ENCODE results near the gene CCNJ. TPM values are rescaled to one million over a fixed set of nuclear protein-coding genes. Genes with fewer than 3 reads are reported as not detected.
"Not testable (repeated sequence)": the region's sequence is repeated elsewhere in the genome, so short reads cannot be mapped to it uniquely, and the experiment has no call there.

The CCNJ gene
- total RNA-seq, 2 donors from 2014 or later: 4.7 to 7.2 TPM

- ATAC-seq: no peak
- Mint-ChIP-seq H3K27ac (no peak overlapping the region), H3K4me3 (no peak overlapping the region)
These were observed 2.2 kb upstream of the CCNJ start for GRCh38 chr10:96041146-96041545.

GRCh38 chr10:96043893-96044715 is 721 bp downstream of the CCNJ start:
- H3K9me3 ChIP-seq (ENCODE audit: control insufficient read depth, low read length, poor library complexity, severe bottlenecking): no peaks in the 10 kb centered on the region
- peaks cover 2% of the 10 kb centered on the region for H3K36me3 Mint-ChIP-seq (ENCODE audit: low read depth)
- ATAC-seq: peak; percentile 51
- H3K4me1 Mint-ChIP-seq: peaks cover 34% of the 10 kb centered on the region
- H3K4me3 Mint-ChIP-seq: peak overlapping the region; percentile 93
- H3K27me3 Mint-ChIP-seq: peaks cover under 1% of the 10 kb centered on the region
- H3K27ac Mint-ChIP-seq: peak overlapping the region; percentile 45
- peak; percentile 18 to 29 (median 23) for DNase-seq

More at GRCh38 chr10:96041146-96041545, 2.2 kb upstream of the CCNJ start:
- H3K4me1 Mint-ChIP-seq: peaks cover 15% of the 10 kb centered on the region
- no peaks in the 10 kb centered on the region for H3K9me3 ChIP-seq (ENCODE audit: control insufficient read depth, low read length, poor library complexity, severe bottlenecking)
- peaks cover 23% of the 10 kb centered on the region for H3K27me3 Mint-ChIP-seq
- DNase-seq: no peak
- H3K36me3 Mint-ChIP-seq (ENCODE audit: low read depth): peaks cover 10% of the 10 kb centered on the region

- no peaks in the 10 kb centered on the region for H3K9me3 ChIP-seq (ENCODE audit: control insufficient read depth, low read length, poor library complexity, severe bottlenecking)
- H3K27ac Mint-ChIP-seq: peak overlapping the region; percentile 45
- no peak for DNase-seq
- ATAC-seq: no peak
- peaks cover 40% of the 10 kb centered on the region for H3K4me1 Mint-ChIP-seq
- peak overlapping the region; percentile 93 for H3K4me3 Mint-ChIP-seq
- H3K36me3 Mint-ChIP-seq (ENCODE audit: low read depth): peaks cover 2% of the 10 kb centered on the region
- H3K27me3 Mint-ChIP-seq: no peaks in the 10 kb centered on the region
These were observed 1.4 kb downstream of the CCNJ start for GRCh38 chr10:96044736-96045135.

- no peaks in the 10 kb centered on the region for H3K9me3 ChIP-seq (ENCODE audit: control insufficient read depth, low read length, poor library complexity, severe bottlenecking)
- DNase-seq: no peak
- peaks cover 2% of the 10 kb centered on the region for H3K36me3 Mint-ChIP-seq (ENCODE audit: low read depth)
- H3K27ac Mint-ChIP-seq: no peak overlapping the region
- no peaks in the 10 kb centered on the region for H3K27me3 Mint-ChIP-seq
- no peak for ATAC-seq
- no peak overlapping the region for H3K4me3 Mint-ChIP-seq
- peaks cover 38% of the 10 kb centered on the region for H3K4me1 Mint-ChIP-seq
These were observed 3.2 kb downstream of the CCNJ start for GRCh38 chr10:96046546-96046945.

- Mint-ChIP-seq H3K36me3 (ENCODE audit: low read depth) (peaks cover 2% of the 10 kb centered on the region), H3K27ac (no peak overlapping the region), H3K27me3 (no peaks in the 10 kb centered on the region), H3K4me3 (no peak overlapping the region), H3K4me1 (peaks cover 43% of the 10 kb centered on the region)
- no peaks in the 10 kb centered on the region for H3K9me3 ChIP-seq (ENCODE audit: control insufficient read depth, low read length, poor library complexity, severe bottlenecking)
- no peak for DNase-seq
- ATAC-seq: no peak
These were observed 3.7 kb downstream of the CCNJ start for GRCh38 chr10:96047004-96047649.

GRCh38 chr10:96047925-96048324 is 4.5 kb downstream of the CCNJ start:
- H3K36me3 Mint-ChIP-seq (ENCODE audit: low read depth): not testable (repeated sequence)
- H3K4me1 Mint-ChIP-seq: peaks cover 44% of the 10 kb centered on the region

GRCh38 chr10:96049340-96049739 is 6.0 kb downstream of the CCNJ start:
- peaks cover 4% of the 10 kb centered on the region for H3K36me3 Mint-ChIP-seq (ENCODE audit: low read depth)
- no peak overlapping the region for H3K27ac Mint-ChIP-seq
- peaks cover 45% of the 10 kb centered on the region for H3K4me1 Mint-ChIP-seq

More at GRCh38 chr10:96047925-96048324, 4.5 kb downstream of the CCNJ start:
- H3K27ac Mint-ChIP-seq; H3K9me3 ChIP-seq (ENCODE audit: control insufficient read depth, low read length, poor library complexity, severe bottlenecking); ATAC-seq; H3K4me3 Mint-ChIP-seq; DNase-seq; H3K27me3 Mint-ChIP-seq: not testable (repeated sequence)

GRCh38 chr10:96053985-96054384 is 10.6 kb downstream of the CCNJ start:
- Mint-ChIP-seq H3K4me3 (no peak overlapping the region), H3K27me3 (no peaks in the 10 kb centered on the region)
- no peak for DNase-seq

More at GRCh38 chr10:96049340-96049739, 6.0 kb downstream of the CCNJ start:
- no peak for ATAC-seq
- H3K9me3 ChIP-seq (ENCODE audit: control insufficient read depth, low read length, poor library complexity, severe bottlenecking): no peaks in the 10 kb centered on the region
- Mint-ChIP-seq H3K4me3 (no peak overlapping the region), H3K27me3 (no peaks in the 10 kb centered on the region)
- DNase-seq: no peak

GRCh38 chr10:96056787-96057186 is 13.4 kb downstream of the CCNJ start:
- ATAC-seq: no peak
- H3K4me3 Mint-ChIP-seq: no peak overlapping the region
- H3K27ac Mint-ChIP-seq: no peak overlapping the region
- H3K36me3 Mint-ChIP-seq (ENCODE audit: low read depth): peaks cover 8% of the 10 kb centered on the region
- no peak for DNase-seq
- peaks cover 12% of the 10 kb centered on the region for H3K4me1 Mint-ChIP-seq
- no peaks in the 10 kb centered on the region for H3K27me3 Mint-ChIP-seq
- no peaks in the 10 kb centered on the region for H3K9me3 ChIP-seq (ENCODE audit: control insufficient read depth, low read length, poor library complexity, severe bottlenecking)

More at GRCh38 chr10:96053985-96054384, 10.6 kb downstream of the CCNJ start:
- H3K9me3 ChIP-seq (ENCODE audit: control insufficient read depth, low read length, poor library complexity, severe bottlenecking): no peaks in the 10 kb centered on the region
- no peak overlapping the region for H3K27ac Mint-ChIP-seq
- H3K4me1 Mint-ChIP-seq: peaks cover 20% of the 10 kb centered on the region
- ATAC-seq: no peak
- peaks cover 8% of the 10 kb centered on the region for H3K36me3 Mint-ChIP-seq (ENCODE audit: low read depth)

- Mint-ChIP-seq H3K4me3 (no peak overlapping the region), H3K36me3 (ENCODE audit: low read depth) (peaks cover 8% of the 10 kb centered on the region), H3K27ac (no peak overlapping the region), H3K4me1 (peaks cover under 1% of the 10 kb centered on the region), H3K27me3 (no peaks in the 10 kb centered on the region)
- H3K9me3 ChIP-seq (ENCODE audit: control insufficient read depth, low read length, poor library complexity, severe bottlenecking): no peaks in the 10 kb centered on the region
- DNase-seq (no peak), ATAC-seq (no peak)
These were observed 17.8 kb downstream of the CCNJ start for GRCh38 chr10:96061232-96061631.

GRCh38 chr10:96072674-96073073 is 29.3 kb downstream of the CCNJ start:
- no peaks in the 10 kb centered on the region for H3K27me3 Mint-ChIP-seq
- H3K4me3 Mint-ChIP-seq: no peak overlapping the region
- H3K36me3 Mint-ChIP-seq (ENCODE audit: low read depth): no peaks in the 10 kb centered on the region
- H3K27ac Mint-ChIP-seq: no peak overlapping the region
- DNase-seq (no peak), ATAC-seq (no peak)
- no peaks in the 10 kb centered on the region for H3K9me3 ChIP-seq (ENCODE audit: control insufficient read depth, low read length, poor library complexity, severe bottlenecking)
- H3K4me1 Mint-ChIP-seq: peaks cover 9% of the 10 kb centered on the region

- Mint-ChIP-seq H3K27me3 (no peaks in the 10 kb centered on the region), H3K27ac (no peak overlapping the region), H3K4me1 (peaks cover 10% of the 10 kb centered on the region), H3K36me3 (ENCODE audit: low read depth) (peaks cover 2% of the 10 kb centered on the region), H3K4me3 (no peak overlapping the region)
- H3K9me3 ChIP-seq (ENCODE audit: control insufficient read depth, low read length, poor library complexity, severe bottlenecking): no peaks in the 10 kb centered on the region
- no peak for DNase-seq
- peak; percentile 64 for ATAC-seq
These were observed 30.3 kb downstream of the CCNJ start for GRCh38 chr10:96073722-96074121.

GRCh38 chr10:96074776-96075175 is 31.4 kb downstream of the CCNJ start:
- H3K4me3 Mint-ChIP-seq: no peak overlapping the region
- ATAC-seq: no peak
- no peak overlapping the region for H3K27ac Mint-ChIP-seq
- H3K27me3 Mint-ChIP-seq: no peaks in the 10 kb centered on the region
- peaks cover 10% of the 10 kb centered on the region for H3K4me1 Mint-ChIP-seq
- DNase-seq: no peak
- H3K9me3 ChIP-seq (ENCODE audit: control insufficient read depth, low read length, poor library complexity, severe bottlenecking): no peaks in the 10 kb centered on the region
- peaks cover 3% of the 10 kb centered on the region for H3K36me3 Mint-ChIP-seq (ENCODE audit: low read depth)

Measured in T-helper 17 cell (primary cell).